ENCODE measurements around the gene IL1A.

The IL1A gene

GRCh38 chr2:112818094-112818902 lies 34.0 kb upstream of the IL1A start:
- DNase-seq (ENCODE audit: low read depth), result no peak

GRCh38 chr2:112817082-112817689 lies 32.9 kb upstream of the IL1A start:
- DNase-seq (ENCODE audit: low read depth), result no peak

GRCh38 chr2:112814278-112814677 lies 30.0 kb upstream of the IL1A start:
- DNase-seq (ENCODE audit: low read depth), result no peak

- DNase-seq (ENCODE audit: low read depth), result no peak
Measured at GRCh38 chr2:112813280-112813966, 29.1 kb upstream of the IL1A start.

- DNase-seq (ENCODE audit: low read depth), result peak; percentile 70
Measured at GRCh38 chr2:112812318-112813267, 28.3 kb upstream of the IL1A start.

- peak; percentile 96 for DNase-seq (ENCODE audit: low read depth)
Measured at GRCh38 chr2:112811841-112812306, 27.6 kb upstream of the IL1A start.

GRCh38 chr2:112811276-112811831 lies 27.1 kb upstream of the IL1A start:
- DNase-seq (ENCODE audit: low read depth), result no peak

- no peak for DNase-seq (ENCODE audit: low read depth)
Measured at GRCh38 chr2:112809112-112809511, 24.8 kb upstream of the IL1A start.

- DNase-seq (ENCODE audit: low read depth), result no peak
Measured at GRCh38 chr2:112807233-112807807, 23.0 kb upstream of the IL1A start.

GRCh38 chr2:112805542-112805941 lies 21.2 kb upstream of the IL1A start:
- no peak for DNase-seq (ENCODE audit: low read depth)

GRCh38 chr2:112803691-112804521 lies 19.6 kb upstream of the IL1A start:
- peak; percentile 95 for DNase-seq (ENCODE audit: low read depth)

GRCh38 chr2:112800881-112801583 lies 16.7 kb upstream of the IL1A start:
- no peak for DNase-seq (ENCODE audit: low read depth)

- DNase-seq (ENCODE audit: low read depth), result no peak
Measured at GRCh38 chr2:112798979-112799975, 15.0 kb upstream of the IL1A start.

GRCh38 chr2:112796486-112796885 lies 12.2 kb upstream of the IL1A start:
- DNase-seq (ENCODE audit: low read depth), result no peak

GRCh38 chr2:112795774-112796173 lies 11.5 kb upstream of the IL1A start:
- DNase-seq (ENCODE audit: low read depth), result no peak

- DNase-seq (ENCODE audit: low read depth), result no peak
Measured at GRCh38 chr2:112794841-112795240, 10.5 kb upstream of the IL1A start.

GRCh38 chr2:112794131-112794733 lies 9.9 kb upstream of the IL1A start:
- DNase-seq (ENCODE audit: low read depth), result peak; percentile 86

- no peak for DNase-seq (ENCODE audit: low read depth)
Measured at GRCh38 chr2:112793449-112793978, 9.2 kb upstream of the IL1A start.

Measured in HS-5 (cell line).